ENCODE measurements around the gene LHCGR. TPM values are rescaled to one million over a fixed set of nuclear protein-coding genes. Genes with fewer than 3 reads are reported as not detected.
A peak's percentile ranks its signal among the peaks of the same experiment; 100 is the strongest.

Gene LHCGR
- total and polyA plus RNA-seq, 2 experiments from 2014 or later, result 0.45 to 0.66 TPM

DNA sequence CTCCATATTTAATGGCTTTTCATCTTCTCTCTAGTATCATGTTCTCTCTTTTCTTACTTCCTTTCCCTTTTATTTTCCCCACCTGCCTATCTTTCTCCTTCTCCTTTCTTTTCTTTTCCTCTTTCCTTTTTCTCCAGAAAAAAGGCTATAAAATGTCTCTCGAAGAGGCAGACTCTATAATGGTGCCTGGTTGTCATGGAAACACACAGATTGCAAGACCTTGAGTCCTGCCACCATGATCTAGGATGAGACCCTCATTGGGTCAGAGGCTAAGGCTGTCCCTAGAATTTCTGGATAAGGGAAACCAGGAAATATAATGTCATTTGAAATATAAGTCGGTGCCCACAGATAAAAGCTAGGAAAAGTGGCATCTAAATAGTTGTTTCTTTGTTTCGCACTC lies 36.5 kb upstream of the LHCGR start:
- no peak for TF ChIP-seq ZNF114 (CRISPR knock-in tag; IDR thresholded peaks at IDR 0.05)
- TF ChIP-seq POLR2AphosphoS5 (IDR thresholded peaks at IDR 0.05; ENCODE audit: low read depth), result no peak
- no peak for TF ChIP-seq ZNF331 (CRISPR knock-in tag; IDR thresholded peaks at IDR 0.05; ENCODE audit: low read depth)
- TF ChIP-seq ZNF462 (CRISPR knock-in tag; IDR thresholded peaks at IDR 0.05), result no peak
- TF ChIP-seq, protein P1, sequence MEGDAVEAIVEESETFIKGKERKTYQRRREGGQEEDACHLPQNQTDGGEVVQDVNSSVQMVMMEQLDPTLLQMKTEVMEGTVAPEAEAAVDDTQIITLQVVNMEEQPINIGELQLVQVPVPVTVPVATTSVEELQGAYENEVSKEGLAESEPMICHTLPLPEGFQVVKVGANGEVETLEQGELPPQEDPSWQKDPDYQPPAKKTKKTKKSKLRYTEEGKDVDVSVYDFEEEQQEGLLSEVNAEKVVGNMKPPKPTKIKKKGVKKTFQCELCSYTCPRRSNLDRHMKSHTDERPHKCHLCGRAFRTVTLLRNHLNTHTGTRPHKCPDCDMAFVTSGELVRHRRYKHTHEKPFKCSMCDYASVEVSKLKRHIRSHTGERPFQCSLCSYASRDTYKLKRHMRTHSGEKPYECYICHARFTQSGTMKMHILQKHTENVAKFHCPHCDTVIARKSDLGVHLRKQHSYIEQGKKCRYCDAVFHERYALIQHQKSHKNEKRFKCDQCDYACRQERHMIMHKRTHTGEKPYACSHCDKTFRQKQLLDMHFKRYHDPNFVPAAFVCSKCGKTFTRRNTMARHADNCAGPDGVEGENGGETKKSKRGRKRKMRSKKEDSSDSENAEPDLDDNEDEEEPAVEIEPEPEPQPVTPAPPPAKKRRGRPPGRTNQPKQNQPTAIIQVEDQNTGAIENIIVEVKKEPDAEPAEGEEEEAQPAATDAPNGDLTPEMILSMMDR (conservative IDR thresholded peaks at IDR 0.05; ENCODE audit: low read depth in 2 of 2), result no peak
- TF ChIP-seq NANOG (IDR thresholded peaks at IDR 0.05; ENCODE audit: borderline replicate concordance), result no peak
- TF ChIP-seq, protein P2, sequence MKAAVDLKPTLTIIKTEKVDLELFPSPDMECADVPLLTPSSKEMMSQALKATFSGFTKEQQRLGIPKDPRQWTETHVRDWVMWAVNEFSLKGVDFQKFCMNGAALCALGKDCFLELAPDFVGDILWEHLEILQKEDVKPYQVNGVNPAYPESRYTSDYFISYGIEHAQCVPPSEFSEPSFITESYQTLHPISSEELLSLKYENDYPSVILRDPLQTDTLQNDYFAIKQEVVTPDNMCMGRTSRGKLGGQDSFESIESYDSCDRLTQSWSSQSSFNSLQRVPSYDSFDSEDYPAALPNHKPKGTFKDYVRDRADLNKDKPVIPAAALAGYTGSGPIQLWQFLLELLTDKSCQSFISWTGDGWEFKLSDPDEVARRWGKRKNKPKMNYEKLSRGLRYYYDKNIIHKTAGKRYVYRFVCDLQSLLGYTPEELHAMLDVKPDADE (IDR thresholded peaks at IDR 0.05), result no peak
- TF ChIP-seq EZH2phosphoT487 (IDR thresholded peaks at IDR 0.05; ENCODE audit: unreplicated experiment), result no peak
- TF ChIP-seq JUNB (IDR thresholded peaks at IDR 0.05; ENCODE audit: unreplicated experiment), result no peak
- no peak for TF ChIP-seq EZH2 (IDR thresholded peaks at IDR 0.05; ENCODE audit: low read depth, unreplicated experiment)
- no peak for TF ChIP-seq STAT1 (IDR thresholded peaks at IDR 0.05; ENCODE audit: unreplicated experiment)
- TF ChIP-seq, protein P3, sequence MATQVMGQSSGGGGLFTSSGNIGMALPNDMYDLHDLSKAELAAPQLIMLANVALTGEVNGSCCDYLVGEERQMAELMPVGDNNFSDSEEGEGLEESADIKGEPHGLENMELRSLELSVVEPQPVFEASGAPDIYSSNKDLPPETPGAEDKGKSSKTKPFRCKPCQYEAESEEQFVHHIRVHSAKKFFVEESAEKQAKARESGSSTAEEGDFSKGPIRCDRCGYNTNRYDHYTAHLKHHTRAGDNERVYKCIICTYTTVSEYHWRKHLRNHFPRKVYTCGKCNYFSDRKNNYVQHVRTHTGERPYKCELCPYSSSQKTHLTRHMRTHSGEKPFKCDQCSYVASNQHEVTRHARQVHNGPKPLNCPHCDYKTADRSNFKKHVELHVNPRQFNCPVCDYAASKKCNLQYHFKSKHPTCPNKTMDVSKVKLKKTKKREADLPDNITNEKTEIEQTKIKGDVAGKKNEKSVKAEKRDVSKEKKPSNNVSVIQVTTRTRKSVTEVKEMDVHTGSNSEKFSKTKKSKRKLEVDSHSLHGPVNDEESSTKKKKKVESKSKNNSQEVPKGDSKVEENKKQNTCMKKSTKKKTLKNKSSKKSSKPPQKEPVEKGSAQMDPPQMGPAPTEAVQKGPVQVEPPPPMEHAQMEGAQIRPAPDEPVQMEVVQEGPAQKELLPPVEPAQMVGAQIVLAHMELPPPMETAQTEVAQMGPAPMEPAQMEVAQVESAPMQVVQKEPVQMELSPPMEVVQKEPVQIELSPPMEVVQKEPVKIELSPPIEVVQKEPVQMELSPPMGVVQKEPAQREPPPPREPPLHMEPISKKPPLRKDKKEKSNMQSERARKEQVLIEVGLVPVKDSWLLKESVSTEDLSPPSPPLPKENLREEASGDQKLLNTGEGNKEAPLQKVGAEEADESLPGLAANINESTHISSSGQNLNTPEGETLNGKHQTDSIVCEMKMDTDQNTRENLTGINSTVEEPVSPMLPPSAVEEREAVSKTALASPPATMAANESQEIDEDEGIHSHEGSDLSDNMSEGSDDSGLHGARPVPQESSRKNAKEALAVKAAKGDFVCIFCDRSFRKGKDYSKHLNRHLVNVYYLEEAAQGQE (IDR thresholded peaks at IDR 0.05; ENCODE audit: unreplicated experiment), result no peak
- TF ChIP-seq CREB1 (CRISPR knock-in tag; IDR thresholded peaks at IDR 0.05; ENCODE audit: low read depth), result no peak
- H3K27me3 ChIP-seq (ENCODE audit: insufficient read depth), result no peaks in the 10 kb centered on the region
- no peaks in the 10 kb centered on the region for H3K27me3 Mint-ChIP-seq (ENCODE audit: insufficient read depth, low read depth, poor library complexity)
- no peak overlapping the region for H3K4me3 ChIP-seq
- no peak overlapping the region for H3K27ac ChIP-seq (ENCODE audit: low read depth)
- H3K4me3 Mint-ChIP-seq, result no peak overlapping the region
- ATAC-seq (peak; percentile 51; the same call in 2 of the 3 replicates), DNase-seq (ENCODE audit: low spot score) (peak; percentile 44)
- H3K27ac Mint-ChIP-seq, result peak overlapping the region; percentile 6; the same call in 1 of the 2 replicates
- H3K9me3 Mint-ChIP-seq, result no peaks in the 10 kb centered on the region
- H3K4me1 ChIP-seq (ENCODE audit: insufficient read depth), result peaks cover 23% of the 10 kb centered on the region
- no peaks in the 10 kb centered on the region for H4K20me1 ChIP-seq (replicated peaks; ENCODE audit: insufficient read depth)
- H3K9me2 ChIP-seq (ENCODE audit: insufficient read depth), result 0 out of 2 replicates have a peak, but pooled peaks cover 6% of the 10 kb centered on the region
- H3F3A ChIP-seq (replicated peaks; ENCODE audit: low read depth), result no peaks in the 10 kb centered on the region
- H3K36me3 ChIP-seq (ENCODE audit: insufficient read depth), result no peaks in the 10 kb centered on the region
- peak overlapping the region; percentile 69 for H3K4me2 ChIP-seq
- no peaks in the 10 kb centered on the region for H3K79me2 ChIP-seq (replicated peaks; ENCODE audit: insufficient read depth)
- no peaks in the 10 kb centered on the region for H3K36me3 Mint-ChIP-seq (ENCODE audit: low read depth)
- no peak overlapping the region; the same call in 1 of the 2 replicates for H2AFZ ChIP-seq
- H3K4me1 Mint-ChIP-seq, result peaks cover 34% of the 10 kb centered on the region

Measured in GM23338 (cell line).